GM20000 (cell line): ENCODE data around the gene GEMIN8.

Experiments
- DNase-seq: peaks from one replicate; pipeline ENCODE4 v3.0.0; 2012; ENCODE audit warnings: low spot score
- TF ChIP-seq, protein P1 (sequence below): IDR thresholded peaks from 2 replicates; pipeline ENCODE4 v1.5.1; 2012; ENCODE audit warnings: mild to moderate bottlenecking, control low read depth; ENCODE audit errors: extremely low read depth, missing control alignments

Gene GEMIN8, protein sequence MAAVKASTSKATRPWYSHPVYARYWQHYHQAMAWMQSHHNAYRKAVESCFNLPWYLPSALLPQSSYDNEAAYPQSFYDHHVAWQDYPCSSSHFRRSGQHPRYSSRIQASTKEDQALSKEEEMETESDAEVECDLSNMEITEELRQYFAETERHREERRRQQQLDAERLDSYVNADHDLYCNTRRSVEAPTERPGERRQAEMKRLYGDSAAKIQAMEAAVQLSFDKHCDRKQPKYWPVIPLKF

DNA sequence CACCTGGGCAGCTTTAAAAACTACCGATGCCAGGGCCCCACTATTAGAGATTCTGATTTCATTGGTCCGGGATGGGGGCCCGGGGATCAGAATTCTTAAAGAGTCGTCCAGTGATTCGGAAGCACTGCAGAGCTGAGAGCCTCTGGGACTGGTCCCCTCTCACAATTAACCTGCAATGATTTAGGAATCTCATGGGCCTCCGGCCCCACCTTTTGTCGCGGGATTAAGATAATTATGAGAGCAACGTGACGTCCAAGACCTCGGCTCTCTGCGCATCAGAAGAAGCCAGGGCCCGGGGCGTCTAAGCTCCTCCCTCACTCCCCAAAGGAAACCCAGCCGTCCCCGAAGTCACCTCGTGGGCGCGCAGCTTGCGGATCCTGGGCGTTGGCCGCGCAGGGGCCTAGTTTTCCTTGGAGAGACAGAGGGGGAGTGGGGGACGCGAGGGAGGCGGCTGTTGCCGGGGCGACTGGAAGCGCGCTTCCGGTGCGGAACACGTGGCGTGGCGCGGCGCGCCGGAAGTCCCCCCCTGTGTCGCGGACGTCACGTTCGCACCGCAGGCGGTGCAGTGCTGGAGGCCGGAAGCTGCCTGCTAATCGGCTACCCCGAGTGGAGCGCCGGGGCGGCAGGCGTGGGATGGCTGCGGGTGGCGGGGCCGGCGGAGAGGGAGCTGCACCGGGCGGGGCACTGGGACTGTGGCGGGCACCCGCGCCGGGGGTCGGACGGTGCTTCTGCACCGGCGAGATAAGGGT lies at the start of gene GEMIN8:
Gene GEMIN8, minus strand, starts transcription at position 468 of the 749 bp plus-strand sequence. CDS start 8,414 bp downstream, outside the sequence.
- DNase-seq = peak; percentile 79
- TF ChIP-seq, protein P1, sequence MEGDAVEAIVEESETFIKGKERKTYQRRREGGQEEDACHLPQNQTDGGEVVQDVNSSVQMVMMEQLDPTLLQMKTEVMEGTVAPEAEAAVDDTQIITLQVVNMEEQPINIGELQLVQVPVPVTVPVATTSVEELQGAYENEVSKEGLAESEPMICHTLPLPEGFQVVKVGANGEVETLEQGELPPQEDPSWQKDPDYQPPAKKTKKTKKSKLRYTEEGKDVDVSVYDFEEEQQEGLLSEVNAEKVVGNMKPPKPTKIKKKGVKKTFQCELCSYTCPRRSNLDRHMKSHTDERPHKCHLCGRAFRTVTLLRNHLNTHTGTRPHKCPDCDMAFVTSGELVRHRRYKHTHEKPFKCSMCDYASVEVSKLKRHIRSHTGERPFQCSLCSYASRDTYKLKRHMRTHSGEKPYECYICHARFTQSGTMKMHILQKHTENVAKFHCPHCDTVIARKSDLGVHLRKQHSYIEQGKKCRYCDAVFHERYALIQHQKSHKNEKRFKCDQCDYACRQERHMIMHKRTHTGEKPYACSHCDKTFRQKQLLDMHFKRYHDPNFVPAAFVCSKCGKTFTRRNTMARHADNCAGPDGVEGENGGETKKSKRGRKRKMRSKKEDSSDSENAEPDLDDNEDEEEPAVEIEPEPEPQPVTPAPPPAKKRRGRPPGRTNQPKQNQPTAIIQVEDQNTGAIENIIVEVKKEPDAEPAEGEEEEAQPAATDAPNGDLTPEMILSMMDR = no peak

DNA sequence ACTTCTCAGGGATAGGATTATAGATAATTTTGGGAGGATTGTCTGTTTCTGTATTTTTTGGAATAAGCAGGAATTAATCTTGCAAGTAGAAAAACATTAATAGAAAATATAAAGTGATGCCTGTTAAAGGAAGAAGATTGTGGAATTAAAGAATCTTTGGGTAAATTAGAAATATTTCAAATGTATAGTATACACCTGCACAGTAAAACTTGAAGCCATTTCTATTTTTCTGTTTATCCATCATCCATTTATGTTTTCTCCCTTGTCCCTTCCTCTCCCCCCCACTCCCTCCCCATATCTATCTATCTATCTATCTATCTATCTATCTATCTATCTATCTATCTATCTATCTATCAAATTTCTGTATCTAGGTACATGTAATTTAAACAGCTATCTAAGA lies 46.9 kb upstream of the GEMIN8 start:
- TF ChIP-seq, protein P1 = no peak
- DNase-seq = no peak

DNA sequence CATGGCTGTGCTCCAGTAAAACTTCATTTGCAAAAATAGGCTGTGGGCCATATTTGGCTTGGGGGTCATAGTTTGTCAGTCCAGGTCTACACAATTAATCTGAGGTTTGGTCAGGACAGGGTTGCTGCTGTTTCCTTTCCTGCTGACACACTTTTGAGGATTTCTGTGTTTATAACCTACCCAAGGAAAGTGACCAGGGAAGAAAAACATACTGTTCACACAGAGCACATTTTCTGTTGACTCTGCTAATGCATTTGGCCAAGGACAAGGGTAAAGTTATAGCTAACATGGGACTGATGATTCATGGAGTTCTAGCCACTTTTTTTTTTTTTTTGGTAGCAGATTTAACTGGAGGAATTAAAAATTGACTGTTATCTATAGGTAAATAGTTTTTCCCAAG lies 43.9 kb upstream of the GEMIN8 start:
- TF ChIP-seq, protein P1 = no peak
- DNase-seq = no peak

DNA sequence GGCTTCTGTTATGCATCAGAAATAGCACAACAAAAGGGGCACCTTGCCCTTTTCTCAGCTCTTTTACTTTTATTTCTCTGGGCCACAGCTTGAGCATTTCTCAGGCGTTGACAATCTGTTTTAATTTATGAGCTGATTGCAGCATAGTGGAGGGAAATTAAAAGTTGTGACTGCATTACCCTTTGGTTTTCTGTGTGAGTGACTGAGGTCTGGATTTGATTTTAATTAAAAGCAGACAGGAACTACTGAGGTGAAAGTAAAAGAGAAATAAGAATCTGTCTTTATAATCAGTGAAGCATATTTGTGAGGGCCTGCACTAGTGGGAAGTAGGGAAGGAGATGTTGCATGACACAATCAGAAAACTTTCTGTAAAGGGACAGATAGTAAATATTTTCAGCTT lies 43.4 kb upstream of the GEMIN8 start:
- TF ChIP-seq, protein P1 = no peak
- no peak for DNase-seq

DNA sequence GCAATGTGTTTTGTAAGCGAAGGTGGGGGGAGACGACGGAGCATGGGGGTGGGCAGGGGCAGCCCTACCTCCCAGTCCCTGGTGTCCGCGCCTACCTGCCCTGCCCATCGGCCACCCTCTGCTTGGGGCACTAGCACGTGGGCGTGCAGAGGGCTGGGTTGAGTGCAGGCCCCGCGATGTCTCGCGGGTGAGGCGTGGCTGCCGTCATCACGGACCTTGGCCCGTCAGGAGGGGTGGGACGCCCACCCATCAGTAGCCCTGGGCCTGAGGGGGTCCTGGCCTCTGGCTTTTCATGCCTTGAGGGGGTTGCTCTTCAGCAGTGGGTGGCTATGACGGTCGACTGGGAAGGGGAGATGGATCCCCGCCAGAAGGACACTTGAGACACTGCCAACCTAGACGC lies 36.1 kb upstream of the GEMIN8 start:
- TF ChIP-seq, protein P1 = no peak
- no peak for DNase-seq

DNA sequence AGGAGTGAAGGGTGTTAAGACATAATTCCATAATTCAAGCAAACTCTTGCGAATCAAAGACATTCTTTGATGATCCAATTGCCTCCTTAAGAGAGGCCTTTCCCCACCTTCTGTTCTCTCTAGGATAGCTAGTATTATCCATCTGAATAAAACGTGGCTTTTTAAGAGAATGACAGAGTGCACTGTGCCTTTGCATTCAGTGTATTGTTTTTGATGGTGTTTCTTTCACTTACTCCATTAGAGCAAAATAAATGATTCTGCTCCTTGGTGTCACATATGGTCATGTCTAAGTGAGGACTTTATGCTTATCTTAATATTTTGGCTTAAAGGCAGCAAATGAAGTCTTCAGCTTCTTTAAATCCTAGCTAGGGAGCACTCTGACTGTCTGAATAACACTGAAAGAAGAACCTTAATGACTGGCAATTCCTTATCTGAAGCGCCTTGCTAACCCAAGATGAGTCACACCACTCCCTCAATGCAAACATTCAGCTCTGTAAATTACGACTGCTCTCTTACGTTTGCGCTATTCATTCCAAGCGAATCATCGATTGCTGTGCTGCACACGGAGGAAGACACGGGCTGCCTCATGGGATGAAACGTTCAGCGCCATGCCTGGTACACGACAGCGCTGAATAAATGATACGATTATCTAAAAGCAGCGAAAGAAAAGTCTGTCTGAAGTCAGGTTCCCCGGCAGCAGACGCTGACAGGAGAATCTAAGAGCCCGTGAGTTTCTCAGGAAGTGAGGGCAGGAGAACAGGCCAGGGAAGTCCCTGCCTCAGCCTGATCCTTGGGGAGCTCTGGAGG lies 35.1 kb upstream of the GEMIN8 start:
- TF ChIP-seq, protein P1 = no peak
- no peak for DNase-seq

DNA sequence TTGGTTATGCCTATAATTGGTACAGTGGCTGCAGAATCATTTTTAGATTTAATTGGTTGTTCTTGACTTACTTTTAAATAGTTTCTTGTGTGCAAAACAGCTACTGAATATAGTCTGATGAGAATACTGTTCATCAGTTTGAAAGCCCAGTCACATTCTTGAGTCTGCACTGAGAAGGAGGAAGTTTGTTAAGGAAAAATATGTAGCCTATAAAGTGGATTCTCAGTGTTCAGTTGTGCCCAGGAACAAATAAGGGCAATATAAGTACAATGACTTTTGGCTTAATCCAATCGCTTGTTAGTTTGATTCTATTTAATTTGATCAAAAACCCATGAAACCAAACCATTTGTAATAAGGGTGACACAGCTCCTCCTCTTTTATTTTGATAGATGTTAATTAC lies 32.8 kb upstream of the GEMIN8 start:
- TF ChIP-seq, protein P1 = no peak

More for the DNA sequence above, 32.8 kb upstream of the GEMIN8 start:
- no peak for DNase-seq
